GM12878 (cell line): ENCODE measurements around the gene TRABD2B. TPM values are rescaled to one million over a fixed set of nuclear protein-coding genes. Genes with fewer than 3 reads are reported as not detected.

ENCODE experiments used
- ATAC-seq: fragments of 200-7000 bp; cut with Tn5 transposase; 3 replicates; pipeline ENCODE4 v1.9.1; 2020; ENCODE audit warnings: mild to moderate bottlenecking, moderate library complexity
- BruUV-seq: library from RNA; stranded (reverse); fragments of 400-500 nt; replicated peaks from 2 replicates; lab custom pipeline; 2021; lab: Mats Ljungman, UMichigan
- CTCF ChIA-PET: fragments of 300-600 bp; sonication (Branson Sonifier 250); formaldehyde crosslinking; extraction: SDS; loops from one replicate; lab custom pipeline; 2021; ENCODE audit warnings: inconsistent platforms; lab: Yijun Ruan, JAX
- POLR2A ChIA-PET: fragments of 350-600 bp; formaldehyde crosslinking; extraction: SDS; loops from one replicate; lab custom pipeline; 2021; ENCODE audit warnings: inconsistent platforms; lab: Charles Lee
- RAD21 ChIA-PET: fragments of 300-600 bp; sonication (Branson Sonifier 250); formaldehyde crosslinking; loops from one replicate; lab custom pipeline; 2023; ENCODE audit warnings: antibody characterized with exemption; ENCODE audit not compliant: unreplicated experiment; lab: Charles Lee
- SMC1A ChIA-PET: fragments of 300-600 bp; sonication (Branson Sonifier 250); formaldehyde crosslinking; loops from one replicate; lab custom pipeline; 2023; ENCODE audit not compliant: unreplicated experiment, uncharacterized antibody; lab: Charles Lee
- DNase-seq: peaks from one replicate; pipeline ENCODE4 v3.0.0-alpha.2; 2011; ENCODE audit warnings: low read depth, low spot score
- FAIRE-seq: peaks from 3 replicates; lab custom pipeline; 2011; peaks lifted over from hg19 to GRCh38; lab: Jason Lieb, UNC
- H2AFZ ChIP-seq: 2 replicates; pipeline ENCODE4 v1.6.0; 2011; ENCODE audit warnings: low read depth, low read length, control low read depth; ENCODE audit not compliant: control insufficient read depth
- H3K27ac ChIP-seq: 2 replicates; pipeline ENCODE4 v1.5.1; 2011; ENCODE audit warnings: control low read depth; ENCODE audit not compliant: control insufficient read depth, insufficient read depth
- H3K27me3 ChIP-seq, 2 experiments: replicated peaks in 1 of 2; 2 replicates each; pipeline versions ENCODE4 v1.6.0 to v1.6.1; 2011; ENCODE audit warnings: low read length in 1 of 2; ENCODE audit not compliant: control insufficient read depth in 2 of 2, insufficient read depth in 2 of 2
- H3K36me3 ChIP-seq, 2 experiments: 2 replicates each; pipeline ENCODE4 v1.5.1; 2011; ENCODE audit warnings: low read length in 1 of 2; ENCODE audit not compliant: control insufficient read depth in 2 of 2, insufficient read depth in 2 of 2
- H3K4me1 ChIP-seq: 2 replicates; pipeline ENCODE4 v1.6.1; 2011; ENCODE audit warnings: mild to moderate bottlenecking, low read length, moderate library complexity, mixed read lengths; ENCODE audit not compliant: control insufficient read depth, insufficient read depth
- H3K4me2 ChIP-seq: 2 replicates; pipeline ENCODE4 v1.6.0; 2011; ENCODE audit warnings: control low read depth; ENCODE audit not compliant: control insufficient read depth, insufficient read depth
- H3K4me3 ChIP-seq: fragments of 200-600 bp; sonication (generic); 2 replicates; pipeline ENCODE4 v1.5.1; 2016
- H3K79me2 ChIP-seq: 2 replicates; pipeline ENCODE4 v1.6.0; 2011; ENCODE audit warnings: low read length; ENCODE audit not compliant: control insufficient read depth, insufficient read depth
- H3K9ac ChIP-seq: 2 replicates; pipeline ENCODE4 v1.8.0; 2011; ENCODE audit warnings: low read length, control low read depth, mixed read lengths; ENCODE audit not compliant: control insufficient read depth, insufficient read depth
- H3K9me3 ChIP-seq: replicated peaks from 3 replicates; pipeline ENCODE4 v1.5.1; 2011; ENCODE audit warnings: mild to moderate bottlenecking, low read length; ENCODE audit not compliant: control insufficient read depth, insufficient read depth
- H4K20me1 ChIP-seq: 2 replicates; pipeline ENCODE4 v1.6.0; 2011; ENCODE audit not compliant: control insufficient read depth, insufficient read depth
- BHLHE40 ChIP-seq, 2 experiments: fragments of 450-650 bp in 1 of 2; IDR thresholded peaks; 2 replicates each; pipeline ENCODE4 v1.6.1; 2011 to 2017; ENCODE audit warnings: low read depth in 2 of 2, borderline replicate concordance in 1 of 2, improper control_type of control experiment in 1 of 2, low read length in 1 of 2, mild to moderate bottlenecking in 1 of 2
- EZH2 ChIP-seq: IDR thresholded peaks from 2 replicates; pipeline ENCODE4 v1.6.1; 2012; ENCODE audit warnings: low read depth, mild to moderate bottlenecking, control low read depth, inconsistent platforms, low read length, borderline replicate concordance; ENCODE audit not compliant: control insufficient read depth
- FOXM1 ChIP-seq: IDR thresholded peaks from 2 replicates; pipeline ENCODE4 v1.6.1; 2012; ENCODE audit warnings: low read depth, mild to moderate bottlenecking, inconsistent platforms, low read length, moderate library complexity
- IKZF1 ChIP-seq: fragments of 450-650 bp; conservative IDR thresholded peaks from 2 replicates; pipeline ENCODE4 v1.6.1; 2017; ENCODE audit warnings: antibody characterized with exemption, mild to moderate bottlenecking
- JUND ChIP-seq: IDR thresholded peaks from 2 replicates; pipeline ENCODE4 v1.6.1; 2012; ENCODE audit warnings: low read depth, mild to moderate bottlenecking, low read length, improper control_type of control experiment, moderate library complexity
- MEF2B ChIP-seq: fragments of 450-650 bp; IDR thresholded peaks from 2 replicates; pipeline ENCODE4 v1.6.1; 2018; ENCODE audit warnings: mild to moderate bottlenecking, moderate library complexity; ENCODE audit not compliant: partially characterized antibody, poor library complexity, severe bottlenecking
- MYC ChIP-seq: IDR thresholded peaks from 2 replicates; pipeline ENCODE4 v1.6.1; 2011; ENCODE audit warnings: mild to moderate bottlenecking, low read length, moderate library complexity, inconsistent platforms; ENCODE audit not compliant: insufficient read depth, insufficient replicate concordance, insufficient read length, severe bottlenecking
- NFYB ChIP-seq: IDR thresholded peaks from 2 replicates; pipeline ENCODE4 v1.6.1; 2011; ENCODE audit warnings: low read depth, mild to moderate bottlenecking, low read length, improper control_type of control experiment, moderate library complexity; ENCODE audit not compliant: insufficient read depth
- POLR2A ChIP-seq: IDR thresholded peaks from 2 replicates; pipeline ENCODE4 v1.6.1; 2011; ENCODE audit warnings: low read depth, mild to moderate bottlenecking, low read length
- RAD51 ChIP-seq: fragments of 450-650 bp; IDR thresholded peaks from 2 replicates; pipeline ENCODE4 v1.6.1; 2016; ENCODE audit warnings: moderate library complexity, mild to moderate bottlenecking, inconsistent platforms
- RB1 ChIP-seq: fragments of 450-650 bp; formaldehyde crosslinking; IDR thresholded peaks from 2 replicates; pipeline ENCODE4 v1.6.1; 2017; ENCODE audit warnings: mild to moderate bottlenecking, borderline replicate concordance
- RBBP5 ChIP-seq: fragments of 200-600 bp; sonication (generic); conservative IDR thresholded peaks from 2 replicates; pipeline ENCODE4 v1.6.1; 2016
- SMARCA5 ChIP-seq: fragments of 450-650 bp; IDR thresholded peaks from 2 replicates; pipeline ENCODE4 v1.6.1; 2017; ENCODE audit warnings: mild to moderate bottlenecking
- YY1 ChIP-seq: IDR thresholded peaks from 2 replicates; pipeline ENCODE4 v1.6.1; 2011; ENCODE audit warnings: low read depth, mild to moderate bottlenecking, low read length
- WGBS: methylation state at CpG from one replicate; pipeline ENCODE4 v1.1.6; 2016; ENCODE audit warnings: low lambda C conversion rate; ENCODE audit not compliant: insufficient replicate concordance, insufficient coverage; ENCODE audit errors: missing lambda C conversion rate; 5-methylcytosine and 5-hydroxymethylcytosine counted together
- in situ Hi-C: fragments of 300-500 bp; cut with MboI; formaldehyde crosslinking; loops from 9 replicates; pipeline ENCODE4 v1.14.3; 2018; ENCODE audit warnings: mixed read lengths
- intact Hi-C: fragments of 100-400 bp; cut with micrococcal nuclease; formaldehyde crosslinking; loops from one replicate; pipeline ENCODE4 v1.14.2; 2022; ENCODE audit not compliant: unreplicated experiment
- polyA plus RNA-seq, 11 experiments: library from polyadenylated mRNA; depleted of rRNA in 4 of 11; unstranded in 6 of 11; stranded (reverse) in 5 of 11; fragments of >200 nt; fragmentation: Nextera tagmentation in 4 of 11; fragmentation: Illumina TruSeq in 1 of 11; extraction: Ambion mirVana in 4 of 11; extraction: Trizol in 1 of 11; gene quantifications; 1 replicate in 1 of 11; 2 replicates in 10 of 11; pipeline versions ENCODE4 v1.2.1 to v1.2.3, GENCODE V29; 2011 to 2016; ENCODE audit warnings: inconsistent platforms in 2 of 11, missing spikeins in 2 of 11, low read depth in 1 of 11
- total RNA-seq, 4 experiments: library from RNA; depleted of rRNA in 3 of 4; stranded (reverse); fragments of >200 nt in 3 of 4; fragmentation: Illumina TruSeq in 1 of 4; extraction: Trizol in 1 of 4; gene quantifications; 2 replicates each; pipeline versions ENCODE4 v1.2.1 to v1.2.3, GENCODE V29; 2013 to 2021
- TF ChIP-seq, protein P1 (sequence below): fragments of 450-650 bp; IDR thresholded peaks from 2 replicates; pipeline ENCODE4 v1.6.1; 2017; ENCODE audit warnings: mild to moderate bottlenecking, moderate library complexity
- TF ChIP-seq, protein P2 (sequence below): fragments of 450-650 bp; IDR thresholded peaks from 2 replicates; pipeline ENCODE4 v1.6.1; 2014; ENCODE audit warnings: mild to moderate bottlenecking
- TF ChIP-seq, protein P3 (sequence below): fragments of 450-650 bp; formaldehyde crosslinking; IDR thresholded peaks from 2 replicates; pipeline ENCODE4 v1.4.0; 2022; ENCODE audit warnings: mild to moderate bottlenecking, moderate library complexity

TRABD2B gene
- total and polyA plus RNA-seq, 10 of the 15 experiments (the other 5 are each of a cell fraction or from before 2014, with no cell fraction given) = not detected

DNA sequence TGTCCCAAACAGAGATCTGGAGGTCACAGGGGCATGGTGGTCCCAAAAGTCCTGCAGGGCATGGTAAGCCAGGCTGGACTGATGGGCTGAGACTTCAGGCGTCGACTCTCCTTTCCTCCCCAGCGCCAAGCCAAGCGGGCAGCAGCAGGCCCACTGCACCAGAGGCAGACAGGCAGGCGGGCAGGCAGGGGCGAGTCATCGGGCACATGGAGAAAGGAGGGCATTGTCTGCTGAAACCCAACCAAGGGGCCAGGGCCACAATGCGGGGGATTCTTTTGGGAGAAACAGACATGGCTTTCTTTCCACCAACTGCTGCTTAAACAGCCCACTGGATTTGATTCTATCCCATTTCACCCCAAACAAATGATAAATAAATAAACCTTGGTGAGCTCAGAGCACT, 46.2 kb downstream of the TRABD2B start:
- H3K36me3 ChIP-seq = no peaks in the 10 kb centered on the region
- H4K20me1 ChIP-seq = no peaks in the 10 kb centered on the region
- intact Hi-C loops (no loop called here), in situ Hi-C loops (no loop called here)
- no TSS peak for BruUV-seq
- peaks cover 0 to 1% of the 10 kb centered on the region in 2 experiments; a peak in 2 of 4 replicates for H3K27me3 ChIP-seq
- no peak overlapping the region for H3K9ac ChIP-seq
- no peaks in the 10 kb centered on the region for H3K9me3 ChIP-seq
- TF ChIP-seq IKZF1 (no peak), BHLHE40 (IDR thresholded peaks at IDR 0.05; ENCODE audit: borderline replicate concordance in 1 of 2, low read depth in 2 of 2, low read length in 1 of 2) (no peak), FOXM1 (no peak), JUND (no peak), RBBP5 (no peak), RAD51 (no peak), RB1 (no peak), SMARCA5 (no peak), POLR2A (no peak), YY1 (no peak), NFYB (no peak), MYC (no peak), EZH2 (no peak), MEF2B (no peak)
- TF ChIP-seq, protein P1, sequence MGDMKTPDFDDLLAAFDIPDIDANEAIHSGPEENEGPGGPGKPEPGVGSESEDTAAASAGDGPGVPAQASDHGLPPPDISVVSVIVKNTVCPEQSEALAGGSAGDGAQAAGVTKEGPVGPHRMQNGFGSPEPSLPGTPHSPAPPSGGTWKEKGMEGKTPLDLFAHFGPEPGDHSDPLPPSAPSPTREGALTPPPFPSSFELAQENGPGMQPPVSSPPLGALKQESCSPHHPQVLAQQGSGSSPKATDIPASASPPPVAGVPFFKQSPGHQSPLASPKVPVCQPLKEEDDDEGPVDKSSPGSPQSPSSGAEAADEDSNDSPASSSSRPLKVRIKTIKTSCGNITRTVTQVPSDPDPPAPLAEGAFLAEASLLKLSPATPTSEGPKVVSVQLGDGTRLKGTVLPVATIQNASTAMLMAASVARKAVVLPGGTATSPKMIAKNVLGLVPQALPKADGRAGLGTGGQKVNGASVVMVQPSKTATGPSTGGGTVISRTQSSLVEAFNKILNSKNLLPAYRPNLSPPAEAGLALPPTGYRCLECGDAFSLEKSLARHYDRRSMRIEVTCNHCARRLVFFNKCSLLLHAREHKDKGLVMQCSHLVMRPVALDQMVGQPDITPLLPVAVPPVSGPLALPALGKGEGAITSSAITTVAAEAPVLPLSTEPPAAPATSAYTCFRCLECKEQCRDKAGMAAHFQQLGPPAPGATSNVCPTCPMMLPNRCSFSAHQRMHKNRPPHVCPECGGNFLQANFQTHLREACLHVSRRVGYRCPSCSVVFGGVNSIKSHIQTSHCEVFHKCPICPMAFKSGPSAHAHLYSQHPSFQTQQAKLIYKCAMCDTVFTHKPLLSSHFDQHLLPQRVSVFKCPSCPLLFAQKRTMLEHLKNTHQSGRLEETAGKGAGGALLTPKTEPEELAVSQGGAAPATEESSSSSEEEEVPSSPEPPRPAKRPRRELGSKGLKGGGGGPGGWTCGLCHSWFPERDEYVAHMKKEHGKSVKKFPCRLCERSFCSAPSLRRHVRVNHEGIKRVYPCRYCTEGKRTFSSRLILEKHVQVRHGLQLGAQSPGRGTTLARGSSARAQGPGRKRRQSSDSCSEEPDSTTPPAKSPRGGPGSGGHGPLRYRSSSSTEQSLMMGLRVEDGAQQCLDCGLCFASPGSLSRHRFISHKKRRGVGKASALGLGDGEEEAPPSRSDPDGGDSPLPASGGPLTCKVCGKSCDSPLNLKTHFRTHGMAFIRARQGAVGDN = no peak
- TF ChIP-seq, protein P2, sequence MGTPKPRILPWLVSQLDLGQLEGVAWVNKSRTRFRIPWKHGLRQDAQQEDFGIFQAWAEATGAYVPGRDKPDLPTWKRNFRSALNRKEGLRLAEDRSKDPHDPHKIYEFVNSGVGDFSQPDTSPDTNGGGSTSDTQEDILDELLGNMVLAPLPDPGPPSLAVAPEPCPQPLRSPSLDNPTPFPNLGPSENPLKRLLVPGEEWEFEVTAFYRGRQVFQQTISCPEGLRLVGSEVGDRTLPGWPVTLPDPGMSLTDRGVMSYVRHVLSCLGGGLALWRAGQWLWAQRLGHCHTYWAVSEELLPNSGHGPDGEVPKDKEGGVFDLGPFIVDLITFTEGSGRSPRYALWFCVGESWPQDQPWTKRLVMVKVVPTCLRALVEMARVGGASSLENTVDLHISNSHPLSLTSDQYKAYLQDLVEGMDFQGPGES = no peak
- TF ChIP-seq, protein P3, sequence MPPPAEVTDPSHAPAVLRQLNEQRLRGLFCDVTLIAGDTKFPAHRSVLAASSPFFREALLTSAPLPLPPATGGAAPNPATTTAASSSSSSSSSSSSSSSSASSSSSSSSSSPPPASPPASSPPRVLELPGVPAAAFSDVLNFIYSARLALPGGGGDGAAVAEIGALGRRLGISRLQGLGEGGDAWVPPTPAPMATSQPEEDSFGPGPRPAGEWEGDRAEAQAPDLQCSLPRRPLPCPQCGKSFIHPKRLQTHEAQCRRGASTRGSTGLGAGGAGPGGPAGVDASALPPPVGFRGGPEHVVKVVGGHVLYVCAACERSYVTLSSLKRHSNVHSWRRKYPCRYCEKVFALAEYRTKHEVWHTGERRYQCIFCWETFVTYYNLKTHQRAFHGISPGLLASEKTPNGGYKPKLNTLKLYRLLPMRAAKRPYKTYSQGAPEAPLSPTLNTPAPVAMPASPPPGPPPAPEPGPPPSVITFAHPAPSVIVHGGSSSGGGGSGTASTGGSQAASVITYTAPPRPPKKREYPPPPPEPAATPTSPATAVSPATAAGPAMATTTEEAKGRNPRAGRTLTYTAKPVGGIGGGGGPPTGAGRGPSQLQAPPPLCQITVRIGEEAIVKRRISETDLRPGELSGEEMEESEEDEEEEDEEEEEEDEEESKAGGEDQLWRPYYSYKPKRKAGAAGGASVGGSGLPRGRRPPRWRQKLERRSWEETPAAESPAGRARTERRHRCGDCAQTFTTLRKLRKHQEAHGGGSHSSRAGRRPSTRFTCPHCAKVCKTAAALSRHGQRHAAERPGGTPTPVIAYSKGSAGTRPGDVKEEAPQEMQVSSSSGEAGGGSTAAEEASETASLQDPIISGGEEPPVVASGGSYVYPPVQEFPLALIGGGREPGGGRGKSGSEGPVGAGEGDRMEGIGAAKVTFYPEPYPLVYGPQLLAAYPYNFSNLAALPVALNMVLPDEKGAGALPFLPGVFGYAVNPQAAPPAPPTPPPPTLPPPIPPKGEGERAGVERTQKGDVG (CRISPR knock-in tag) = no peak
- ATAC-seq = no peak
- FAIRE-seq = no peak
- no peak overlapping the region for H3K4me2 ChIP-seq
- H3K4me3 ChIP-seq = no peak overlapping the region
- no peak for DNase-seq
- H3K79me2 ChIP-seq = no peaks in the 10 kb centered on the region
- H3K27ac ChIP-seq = no peak overlapping the region
- RAD21 ChIA-PET = no interaction called here
- WGBS = 19% methylated on average over 6 of the region's 8 CpGs
- CTCF ChIA-PET = no interaction called here
- SMC1A ChIA-PET = no interaction called here
- H2AFZ ChIP-seq = no peak overlapping the region
- H3K4me1 ChIP-seq = no peaks in the 10 kb centered on the region
- POLR2A ChIA-PET = no interaction called here
